ENCODE results near the gene CAMKMT.

Gene CAMKMT

GRCh38 chr2:44551497-44551896, 189.8 kb downstream of the CAMKMT start:
- Histone ChIP-seq H4K20me1 (ENCODE audit: insufficient read depth, low read length) (no peaks in the 10 kb centered on the region), H3K36me3 (replicated peaks; ENCODE audit: insufficient read depth, low read length) (no peaks in the 10 kb centered on the region), H3K4me1 (ENCODE audit: low read length) (no peaks in the 10 kb centered on the region), H3K4me3 (ENCODE audit: low read length) (no peak overlapping the region), H2AFZ (ENCODE audit: low read length) (no peak overlapping the region), H3K9me2 (replicated peaks; ENCODE audit: insufficient read depth, low read length) (no peaks in the 10 kb centered on the region), H3K9me3 (replicated peaks; ENCODE audit: insufficient read depth, low read length) (no peaks in the 10 kb centered on the region), H3K27me3 (replicated peaks; ENCODE audit: insufficient read depth, low read length) (no peaks in the 10 kb centered on the region), H3K4me2 (ENCODE audit: low read depth, low read length) (no peak overlapping the region), H3K27ac (ENCODE audit: low read length) (no peak overlapping the region), H3K79me2 (ENCODE audit: low read length) (no peaks in the 10 kb centered on the region), H3F3A (ENCODE audit: insufficient read depth, low read length) (no peaks in the 10 kb centered on the region), H3K9ac (ENCODE audit: low read length) (no peak overlapping the region)
- no peak for TF ChIP-seq CTCF (IDR thresholded peaks at IDR 0.05; ENCODE audit: low read length)
- no peak for TF ChIP-seq EZH2phosphoT487 (IDR thresholded peaks at IDR 0.05; ENCODE audit: low read length)
- TF ChIP-seq EZH2 (optimal IDR thresholded peaks at IDR 0.05; ENCODE audit: low read depth, low read length), result no peak
- DNase-seq, result no peak

- H3K9me2 ChIP-seq (replicated peaks; ENCODE audit: insufficient read depth, low read length), result no peaks in the 10 kb centered on the region
- H3K36me3 ChIP-seq (replicated peaks; ENCODE audit: insufficient read depth, low read length), result no peaks in the 10 kb centered on the region
- DNase-seq, result no peak
- H3K27ac ChIP-seq (ENCODE audit: low read length), result no peak overlapping the region
- H3K27me3 ChIP-seq (replicated peaks; ENCODE audit: insufficient read depth, low read length), result no peaks in the 10 kb centered on the region
- no peak overlapping the region for H3K4me3 ChIP-seq (ENCODE audit: low read length)
- no peak overlapping the region for H3K9ac ChIP-seq (ENCODE audit: low read length)
- no peaks in the 10 kb centered on the region for H3K4me1 ChIP-seq (ENCODE audit: low read length)
- H3K4me2 ChIP-seq (ENCODE audit: low read depth, low read length), result no peak overlapping the region
- H3F3A ChIP-seq (ENCODE audit: insufficient read depth, low read length), result no peaks in the 10 kb centered on the region
- H3K9me3 ChIP-seq (replicated peaks; ENCODE audit: insufficient read depth, low read length), result no peaks in the 10 kb centered on the region
- H3K79me2 ChIP-seq (ENCODE audit: low read length), result no peaks in the 10 kb centered on the region
- TF ChIP-seq EZH2phosphoT487 (IDR thresholded peaks at IDR 0.05; ENCODE audit: low read length) (no peak), CTCF (IDR thresholded peaks at IDR 0.05; ENCODE audit: low read length) (no peak), EZH2 (optimal IDR thresholded peaks at IDR 0.05; ENCODE audit: low read depth, low read length) (no peak)
- H2AFZ ChIP-seq (ENCODE audit: low read length), result no peak overlapping the region
- no peaks in the 10 kb centered on the region for H4K20me1 ChIP-seq (ENCODE audit: insufficient read depth, low read length)
Measured at GRCh38 chr2:44553456-44553855, 191.7 kb downstream of the CAMKMT start.

- Histone ChIP-seq H3K27ac (ENCODE audit: low read length) (no peak overlapping the region), H4K20me1 (ENCODE audit: insufficient read depth, low read length) (no peaks in the 10 kb centered on the region), H3K9ac (ENCODE audit: low read length) (no peak overlapping the region), H3K4me3 (ENCODE audit: low read length) (no peak overlapping the region), H3K9me3 (replicated peaks; ENCODE audit: insufficient read depth, low read length) (no peaks in the 10 kb centered on the region), H3K79me2 (ENCODE audit: low read length) (no peaks in the 10 kb centered on the region), H3K9me2 (replicated peaks; ENCODE audit: insufficient read depth, low read length) (no peaks in the 10 kb centered on the region), H3K4me2 (ENCODE audit: low read depth, low read length) (no peak overlapping the region), H3K36me3 (replicated peaks; ENCODE audit: insufficient read depth, low read length) (no peaks in the 10 kb centered on the region), H3K27me3 (replicated peaks; ENCODE audit: insufficient read depth, low read length) (no peaks in the 10 kb centered on the region), H3F3A (ENCODE audit: insufficient read depth, low read length) (no peaks in the 10 kb centered on the region), H2AFZ (ENCODE audit: low read length) (no peak overlapping the region), H3K4me1 (ENCODE audit: low read length) (no peaks in the 10 kb centered on the region)
- no peak for DNase-seq
- no peak for TF ChIP-seq EZH2 (optimal IDR thresholded peaks at IDR 0.05; ENCODE audit: low read depth, low read length)
- no peak for TF ChIP-seq EZH2phosphoT487 (IDR thresholded peaks at IDR 0.05; ENCODE audit: low read length)
- no peak for TF ChIP-seq CTCF (IDR thresholded peaks at IDR 0.05; ENCODE audit: low read length)
Measured at GRCh38 chr2:44555700-44556099, 194.0 kb downstream of the CAMKMT start.
